Heart right ventricle (tissue), 16 donors: ENCODE results near the gene NID2. TPM values are rescaled to one million over a fixed set of nuclear protein-coding genes. Genes with fewer than 3 reads are reported as not detected.

ENCODE experiments used
- ATAC-seq, 8 donors: fragments of 200-7000 bp; cut with Tn5 transposase; one replicate each; pipeline ENCODE4 v1.9.1; 2020; ENCODE audit warnings: mild to moderate bottlenecking in 8 of 8, moderate library complexity in 8 of 8, moderate number of reproducible peaks in 1 of 8
- DNase-seq, 2 donors: peaks; one replicate each; pipeline ENCODE4 v3.0.0-alpha.2; 2020
- H3K27ac ChIP-seq, 10 donors: fragments of 200-600 bp; sonication (generic) in 2 of 10; one replicate each; pipeline versions ENCODE4 v1.5.0 to v1.8.0; 2020 to 2022; ENCODE audit warnings: mild to moderate bottlenecking in 3 of 10
- H3K27me3 ChIP-seq, 7 donors: fragments of 200-600 bp; one replicate each; pipeline ENCODE4 v1.8.0; 2021 to 2022; ENCODE audit warnings: mild to moderate bottlenecking in 2 of 7
- H3K36me3 ChIP-seq, 9 donors: fragments of 200-600 bp; sonication (generic) in 1 of 9; one replicate each; pipeline versions ENCODE4 v1.5.0 to v1.8.0; 2020 to 2022; ENCODE audit warnings: mild to moderate bottlenecking in 2 of 9
- H3K4me1 ChIP-seq, 9 donors: fragments of 200-600 bp; sonication (generic) in 1 of 9; one replicate each; pipeline versions ENCODE4 v1.5.0 to v1.8.0; 2020 to 2022; ENCODE audit warnings: mild to moderate bottlenecking in 4 of 9
- H3K4me3 ChIP-seq, 10 donors: fragments of 200-600 bp; sonication (generic) in 2 of 10; one replicate each; pipeline versions ENCODE4 v1.5.0 to v1.8.0; 2020 to 2022; ENCODE audit warnings: mild to moderate bottlenecking in 7 of 10, moderate library complexity in 2 of 10
- H3K9me3 ChIP-seq, 11 donors: fragments of 200-600 bp in 10 of 11; sonication (generic) in 2 of 11; one replicate each; pipeline versions ENCODE4 v1.5.0 to v1.8.0; 2013 to 2022; ENCODE audit warnings: mild to moderate bottlenecking in 2 of 11, control low read depth in 1 of 11, moderate library complexity in 1 of 11
- WGBS, 2 donors: extraction: QIAGEN DNeasy Blood & Tissue Kit; methylation state at CpG; one replicate each; pipeline ENCODE4 v1.1.7; 2013; ENCODE audit warnings: inconsistent platforms in 1 of 2; 5-methylcytosine and 5-hydroxymethylcytosine counted together
- intact Hi-C, 10 donors: fragments of 100-400 bp; cut with DNase I; formaldehyde crosslinking; loops; one replicate each; pipeline versions ENCODE4 v1.11.1 to v1.14.2; 2022
- polyA plus RNA-seq, 2 donors: library from polyadenylated mRNA; stranded (reverse); fragments of 200-250 nt; gene quantifications; one replicate each; pipeline ENCODE4 v1.2.3, GENCODE V29; 2013
- total RNA-seq, 10 donors: library from RNA; stranded (reverse); fragmentation: NEBNext Ultra II Directional in 3 of 10; extraction: Animal tissue kit (Norgen Biotek cat#: 25700) in 3 of 10; gene quantifications; one replicate each; pipeline versions ENCODE4 v1.2.1 to v1.2.4, GENCODE V29; 2021 to 2023
- TF ChIP-seq, protein P1 (sequence below), 9 donors: fragments of 200-600 bp; sonication (generic) in 2 of 9; IDR thresholded peaks; one replicate each; pipeline versions ENCODE4 v1.5.0 to v1.8.0; 2021 to 2022; ENCODE audit warnings: antibody characterized with exemption in 9 of 9, mild to moderate bottlenecking in 5 of 9, moderate library complexity in 1 of 9
- donor health status: Arrhythmogenic right ventricular cardiomyopathy.
- donor health status: ischemic (EF 13 %, LVEDD 7.1; RV severe dilation, severe dysfunction).
- donor health status: healthy with polysubstance abuse.
- donor health status: DM: no; HTN: yes; CAD: no.
- donor health status: DM: no; HTN: no; CAD: no.
- donor health status: ischemic (EF 25% LVEDD 6.9; RV normal size, moderate dysfunction).
- donor health status: ischemic (EF 25% LVEDD 5.7; RV mildly dilated, moderate dysfunction).
- donor health status: healthy.
- donor health status: DM: yes; HTN: yes; CAD: no.
- donor health status: Ischemic cardiomyopathy.
- donor health status: ischemic (EF 35%, LVEDD 5.7; RV mildly dilated, moderate dysfunction).
- donor health status: nonischemic (EF 11% LVEDD 7.7; RV severe dilation, severe dysfunction).
- donor health status: DM: yes; HTN: yes; CAD: no.
- donor health status: PGD.
- donor health status: ischemic (EF 29% LVEDD 5.4; RV normal size, mild dysfunction).
- donor health status: nonischemic (EF 23%, LVEDD 6.1; RV moderate dilation, normal function).

The NID2 gene
- total and polyA plus RNA-seq, 12 donors, result 15.1 to 66.0 (median 36.5) TPM

DNA sequence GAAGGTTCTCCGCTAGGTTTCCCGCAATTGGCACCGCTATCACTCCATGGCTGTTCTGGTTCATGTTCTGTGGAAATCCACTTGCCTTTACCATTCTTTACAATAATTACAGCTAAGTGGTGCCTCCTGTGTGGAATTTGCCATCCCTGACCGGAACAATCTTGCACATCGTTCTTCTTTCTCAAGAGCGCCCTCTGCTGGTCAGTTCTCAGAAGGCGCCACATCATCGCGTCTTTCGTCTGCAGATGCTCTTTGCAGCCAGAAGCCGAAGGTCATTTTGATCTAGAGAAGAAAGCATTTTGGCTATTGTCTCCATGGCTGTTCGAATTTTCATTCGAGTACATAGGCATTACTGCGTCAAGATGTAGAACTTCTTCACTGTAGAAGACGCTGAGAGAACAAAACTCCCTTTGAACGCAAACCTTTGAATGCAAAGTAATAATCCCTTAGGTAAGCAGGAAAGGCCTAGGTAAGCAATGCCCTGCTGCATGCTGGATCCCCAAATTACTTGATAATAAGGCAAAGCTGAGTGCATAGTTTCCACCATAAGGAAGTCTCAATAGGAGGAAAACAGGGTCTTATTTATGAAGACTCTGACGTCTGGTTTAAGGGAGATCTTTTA, 89.7 kb downstream of the NID2 start:
- H3K27me3 ChIP-seq, result no peaks in the 10 kb centered on the region
- intact Hi-C loops, result loop anchor here in 9 of 10 donors (2.0 to 10.0 kb wide), 9 partner anchors 114 to 697 kb away; partner anchors contain the start of gene GNG2 (in 8 of the 9)
- H3K4me3 ChIP-seq, result no peak overlapping the region
- peaks cover 0 to 4% (median 0%) of the 10 kb centered on the region in 11 donors for H3K9me3 ChIP-seq
- DNase-seq (peak; percentile 76 to 83), ATAC-seq (peak; percentile 75 to 85 (median 78))
- 22 to 24% methylated on average over 17 of the region's 17 CpGs for WGBS, 2 donors
- TF ChIP-seq, protein P1, sequence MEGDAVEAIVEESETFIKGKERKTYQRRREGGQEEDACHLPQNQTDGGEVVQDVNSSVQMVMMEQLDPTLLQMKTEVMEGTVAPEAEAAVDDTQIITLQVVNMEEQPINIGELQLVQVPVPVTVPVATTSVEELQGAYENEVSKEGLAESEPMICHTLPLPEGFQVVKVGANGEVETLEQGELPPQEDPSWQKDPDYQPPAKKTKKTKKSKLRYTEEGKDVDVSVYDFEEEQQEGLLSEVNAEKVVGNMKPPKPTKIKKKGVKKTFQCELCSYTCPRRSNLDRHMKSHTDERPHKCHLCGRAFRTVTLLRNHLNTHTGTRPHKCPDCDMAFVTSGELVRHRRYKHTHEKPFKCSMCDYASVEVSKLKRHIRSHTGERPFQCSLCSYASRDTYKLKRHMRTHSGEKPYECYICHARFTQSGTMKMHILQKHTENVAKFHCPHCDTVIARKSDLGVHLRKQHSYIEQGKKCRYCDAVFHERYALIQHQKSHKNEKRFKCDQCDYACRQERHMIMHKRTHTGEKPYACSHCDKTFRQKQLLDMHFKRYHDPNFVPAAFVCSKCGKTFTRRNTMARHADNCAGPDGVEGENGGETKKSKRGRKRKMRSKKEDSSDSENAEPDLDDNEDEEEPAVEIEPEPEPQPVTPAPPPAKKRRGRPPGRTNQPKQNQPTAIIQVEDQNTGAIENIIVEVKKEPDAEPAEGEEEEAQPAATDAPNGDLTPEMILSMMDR (IDR thresholded peaks at IDR 0.05), result peak; percentile 86 to 96 (median 95)
- peak overlapping the region in 5 of 10 donors; percentile 24 to 61 (median 41) for H3K27ac ChIP-seq
- peaks cover 0 to 17% (median 0%) of the 10 kb centered on the region in 9 donors for H3K4me1 ChIP-seq
- H3K36me3 ChIP-seq, result no peaks in the 10 kb centered on the region

DNA sequence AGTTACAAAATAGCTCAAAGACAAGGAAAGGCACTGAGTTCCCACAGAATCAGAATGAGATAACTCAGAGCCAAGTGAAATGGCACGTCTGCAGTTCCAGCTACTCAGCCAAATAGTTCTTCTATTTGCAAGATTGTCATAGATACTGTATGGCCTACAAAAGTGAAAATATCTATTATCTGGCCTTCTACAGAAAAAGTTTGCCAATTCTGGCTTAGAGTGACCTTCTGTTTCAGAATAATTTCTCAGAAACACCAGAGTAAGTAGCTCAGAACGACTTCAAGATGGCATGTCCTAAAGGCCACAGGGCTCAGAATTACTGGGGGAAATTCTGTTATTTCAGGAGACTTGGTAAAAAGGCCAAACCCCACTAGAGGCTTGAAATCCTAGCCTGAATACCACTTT, 90.2 kb downstream of the NID2 start:
- intact Hi-C loops, result loop anchor here in 9 of 10 donors (2.0 to 10.0 kb wide), 9 partner anchors 114 to 696 kb away; partner anchors contain the start of gene GNG2 (in 8 of the 9)
- H3K36me3 ChIP-seq, result no peaks in the 10 kb centered on the region
- ATAC-seq (peak; percentile 12 to 50 (median 26)), DNase-seq (no peak)
- no peaks in the 10 kb centered on the region for H3K27me3 ChIP-seq
- TF ChIP-seq, protein P1 (IDR thresholded peaks at IDR 0.05), result no peak
- no peak overlapping the region for H3K4me3 ChIP-seq
- peaks cover 0 to 1% (median 0%) of the 10 kb centered on the region in 11 donors for H3K9me3 ChIP-seq
- 33 to 35% methylated on average over 2 of the region's 2 CpGs for WGBS, 2 donors
- peak overlapping the region in 5 of 10 donors; percentile 24 to 61 (median 41) for H3K27ac ChIP-seq
- peaks cover 0 to 17% (median 0%) of the 10 kb centered on the region in 9 donors for H3K4me1 ChIP-seq

GRCh38 chr14:51977075-51977474, 91.8 kb downstream of the NID2 start:
- no peak overlapping the region for H3K27ac ChIP-seq
- ATAC-seq (no peak), DNase-seq (no peak)
- no peaks in the 10 kb centered on the region for H3K9me3 ChIP-seq
- intact Hi-C loops, result loop anchor here in 9 of 10 donors (5.0 to 10.0 kb wide), 7 partner anchors 112 to 695 kb away; partner anchors contain the start of gene GNG2 (in 8 of the 9)
- H3K36me3 ChIP-seq, result no peaks in the 10 kb centered on the region
- TF ChIP-seq, protein P1 (IDR thresholded peaks at IDR 0.05), result no peak
- H3K4me1 ChIP-seq, result peaks cover 0 to 17% (median 0%) of the 10 kb centered on the region in 9 donors
- H3K4me3 ChIP-seq, result no peak overlapping the region
- WGBS, 2 donors, result 83 to 84% methylated on average over 5 of the region's 5 CpGs
- no peaks in the 10 kb centered on the region for H3K27me3 ChIP-seq

- H3K4me3 ChIP-seq, result no peak overlapping the region
- no peak overlapping the region for H3K27ac ChIP-seq
- no peaks in the 10 kb centered on the region for H3K27me3 ChIP-seq
- no peaks in the 10 kb centered on the region for H3K4me1 ChIP-seq
- intact Hi-C loops, result loop anchor here in 8 of 10 donors (10.0 kb wide), 4 partner anchors 108 to 688 kb away; partner anchors contain the start of gene GNG2 (in 6 of the 8)
- H3K9me3 ChIP-seq, result no peaks in the 10 kb centered on the region
- no peaks in the 10 kb centered on the region for H3K36me3 ChIP-seq
- 97 to 98% methylated on average over 7 of the region's 7 CpGs for WGBS, 2 donors
- TF ChIP-seq, protein P1 (IDR thresholded peaks at IDR 0.05), result no peak
- ATAC-seq (no peak), DNase-seq (no peak)
These were observed 96.3 kb downstream of the NID2 start for GRCh38 chr14:51972566-51972965.
